CD4-positive, CD25-positive, alpha-beta regulatory T cell (primary cell): ENCODE results near the gene GLG1. TPM values are rescaled to one million over a fixed set of nuclear protein-coding genes. Genes with fewer than 3 reads are reported as not detected.

Experiments
- ATAC-seq, 2 donors: fragments of 150-1000 bp; cut with Tn5 transposase; one replicate each; pipeline ENCODE4 v1.10.0; 2021; ENCODE audit warnings: low read depth in 2 of 2, moderate number of reproducible peaks in 2 of 2, moderate library complexity in 1 of 2
- DNase-seq, 3 donors: peaks; one replicate each; pipeline versions ENCODE4 v3.0.0 to v3.0.0-alpha.2; 2012 to 2022; ENCODE audit warnings: mixed read lengths in 1 of 3
- H3K27ac ChIP-seq: one replicate; pipeline ENCODE4 v1.7.0; 2013; ENCODE audit warnings: mild to moderate bottlenecking, low read length; ENCODE audit not compliant: insufficient read depth, poor library complexity, severe bottlenecking
- H3K27me3 ChIP-seq: one replicate; pipeline ENCODE4 v1.7.0; 2013; ENCODE audit warnings: low read length; ENCODE audit not compliant: control insufficient read depth, insufficient read depth
- H3K36me3 ChIP-seq: one replicate; pipeline ENCODE4 v1.7.0; 2013; ENCODE audit warnings: mild to moderate bottlenecking, low read length, moderate library complexity; ENCODE audit not compliant: control insufficient read depth, insufficient read depth
- H3K4me1 ChIP-seq: 2 replicates; pipeline ENCODE4 v1.7.0; 2013; ENCODE audit warnings: mild to moderate bottlenecking, low read length; ENCODE audit not compliant: insufficient read depth, control insufficient read depth, poor library complexity, severe bottlenecking
- H3K4me3 ChIP-seq: one replicate; pipeline ENCODE4 v1.7.0; 2013; ENCODE audit warnings: low read depth, mild to moderate bottlenecking, low read length, moderate library complexity
- H3K9me3 ChIP-seq, 2 experiments: 1 replicate in 1 of 2; 2 replicates in 1 of 2; pipeline ENCODE4 v1.7.0; 2013; ENCODE audit warnings: low read length in 2 of 2, mild to moderate bottlenecking in 1 of 2, moderate library complexity in 1 of 2; ENCODE audit not compliant: control insufficient read depth in 2 of 2
- H3K27ac Mint-ChIP-seq, 3 donors: one replicate each; pipeline ENCODE4 v1.8.0; 2020 to 2022; ENCODE audit warnings: mild to moderate bottlenecking in 3 of 3, mixed read lengths in 3 of 3, moderate library complexity in 2 of 3
- H3K27me3 Mint-ChIP-seq: one replicate; pipeline ENCODE4 v1.8.0; 2022; ENCODE audit warnings: mild to moderate bottlenecking, mixed read lengths
- H3K36me3 Mint-ChIP-seq: one replicate; pipeline ENCODE4 v1.8.0; 2020; ENCODE audit warnings: mixed read lengths
- H3K4me1 Mint-ChIP-seq, 4 donors: one replicate each; pipeline ENCODE4 v1.8.0; 2020 to 2022; ENCODE audit warnings: mixed read lengths in 4 of 4, mild to moderate bottlenecking in 1 of 4
- H3K4me3 Mint-ChIP-seq, 4 donors: one replicate each; pipeline ENCODE4 v1.8.0; 2020 to 2022; ENCODE audit warnings: mild to moderate bottlenecking in 4 of 4, mixed read lengths in 4 of 4, moderate library complexity in 3 of 4
- H3K9me3 Mint-ChIP-seq, 7 donors: one replicate each; pipeline ENCODE4 v1.8.0; 2020 to 2022; ENCODE audit warnings: mixed read lengths in 7 of 7, mild to moderate bottlenecking in 3 of 7, moderate library complexity in 2 of 7
- polyA plus RNA-seq, 4 donors: library from polyadenylated mRNA; unstranded; fragments of 300-500 nt; fragmentation: Illumina TruSeq; gene quantifications; one replicate each; pipeline ENCODE4 v1.2.3, GENCODE V29; 2021
- total RNA-seq: library from RNA; stranded (reverse); gene quantifications from one replicate; pipeline ENCODE4 v1.2.3, GENCODE V29; 2022

GLG1 gene
- total and polyA plus RNA-seq, 5 donors from 2014 or later = 147 to 202 (median 153) TPM

GRCh38 chr16:74578433-74578832 lies 28.5 kb downstream of the GLG1 start:
- peak overlapping the region; percentile 45 to 81 (median 56) for H3K27ac Mint-ChIP-seq
- Histone ChIP-seq H3K4me3 (peak overlapping the region; percentile 39), H3K4me1 (peaks cover 36% of the 10 kb centered on the region), H3K27me3 (no peaks in the 10 kb centered on the region), H3K36me3 (no peaks in the 10 kb centered on the region), H3K27ac (peak overlapping the region; percentile 55), H3K9me3 (no peaks in the 10 kb centered on the region)
- H3K9me3 Mint-ChIP-seq = no peaks in the 10 kb centered on the region
- H3K4me1 Mint-ChIP-seq = peaks cover 36 to 90% (median 59%) of the 10 kb centered on the region in 4 donors
- no peaks in the 10 kb centered on the region for H3K27me3 Mint-ChIP-seq
- DNase-seq (no peak), ATAC-seq (no peak)
- H3K36me3 Mint-ChIP-seq = peaks cover 18% of the 10 kb centered on the region
- H3K4me3 Mint-ChIP-seq = peak overlapping the region; percentile 39 to 58 (median 52)

GRCh38 chr16:74577882-74578366 lies 29.0 kb downstream of the GLG1 start:
- H3K9me3 Mint-ChIP-seq = no peaks in the 10 kb centered on the region
- H3K9me3 ChIP-seq = no peaks in the 10 kb centered on the region
- no peaks in the 10 kb centered on the region for H3K27me3 Mint-ChIP-seq
- peak overlapping the region; percentile 55 for H3K27ac ChIP-seq
- H3K4me1 ChIP-seq = peaks cover 36% of the 10 kb centered on the region
- ATAC-seq (peak; percentile 80 to 88), DNase-seq (peak in 2 of 3 donors; percentile 16 to 60)
- H3K36me3 Mint-ChIP-seq = peaks cover 17% of the 10 kb centered on the region
- peak overlapping the region; percentile 39 for H3K4me3 ChIP-seq
- peak overlapping the region; percentile 45 to 81 (median 56) for H3K27ac Mint-ChIP-seq
- H3K4me1 Mint-ChIP-seq = peaks cover 35 to 87% (median 57%) of the 10 kb centered on the region in 4 donors
- H3K27me3 ChIP-seq = no peaks in the 10 kb centered on the region
- peak overlapping the region; percentile 34 to 58 (median 53) for H3K4me3 Mint-ChIP-seq
- H3K36me3 ChIP-seq = no peaks in the 10 kb centered on the region

GRCh38 chr16:74575807-74576643 lies 30.9 kb downstream of the GLG1 start:
- no peak for ATAC-seq
- peaks cover 20% of the 10 kb centered on the region for H3K36me3 Mint-ChIP-seq
- H3K4me3 ChIP-seq = no peak overlapping the region
- H3K4me3 Mint-ChIP-seq = peak overlapping the region in 2 of 4 donors; percentile 15
- peak overlapping the region; percentile 14 for H3K27ac ChIP-seq
- H3K36me3 ChIP-seq = no peaks in the 10 kb centered on the region
- H3K9me3 ChIP-seq = no peaks in the 10 kb centered on the region
- H3K27me3 Mint-ChIP-seq = no peaks in the 10 kb centered on the region
- DNase-seq = no peak
- no peaks in the 10 kb centered on the region for H3K9me3 Mint-ChIP-seq
- H3K27ac Mint-ChIP-seq = peak overlapping the region in 2 of 3 donors; percentile 60 to 85
- peaks cover 35% of the 10 kb centered on the region for H3K4me1 ChIP-seq
- H3K4me1 Mint-ChIP-seq = peaks cover 33 to 88% (median 54%) of the 10 kb centered on the region in 4 donors
- no peaks in the 10 kb centered on the region for H3K27me3 ChIP-seq

- H3K4me3 Mint-ChIP-seq = peak overlapping the region in 1 of 4 donors; percentile 15
- DNase-seq = no peak
- no peaks in the 10 kb centered on the region for H3K27me3 Mint-ChIP-seq
- no peak for ATAC-seq
- no peak overlapping the region for H3K4me3 ChIP-seq
- no peaks in the 10 kb centered on the region for H3K36me3 ChIP-seq
- H3K27ac Mint-ChIP-seq = peak overlapping the region in 2 of 3 donors; percentile 60 to 85
- no peaks in the 10 kb centered on the region for H3K27me3 ChIP-seq
- peaks cover 42% of the 10 kb centered on the region for H3K4me1 ChIP-seq
- H3K27ac ChIP-seq = peak overlapping the region; percentile 14
- H3K9me3 Mint-ChIP-seq = no peaks in the 10 kb centered on the region
- H3K4me1 Mint-ChIP-seq = peaks cover 31 to 88% (median 56%) of the 10 kb centered on the region in 4 donors
- peaks cover 20% of the 10 kb centered on the region for H3K36me3 Mint-ChIP-seq
- H3K9me3 ChIP-seq = no peaks in the 10 kb centered on the region
Observed at GRCh38 chr16:74575175-74575806, 31.6 kb downstream of the GLG1 start.

GRCh38 chr16:74574146-74574545 lies 32.8 kb downstream of the GLG1 start:
- peaks cover 52% of the 10 kb centered on the region for H3K4me1 ChIP-seq
- peak overlapping the region; percentile 60 to 71 (median 64) for H3K27ac Mint-ChIP-seq

GRCh38 chr16:74573622-74574021 lies 33.3 kb downstream of the GLG1 start:
- no peaks in the 10 kb centered on the region for H3K9me3 ChIP-seq
- no peak overlapping the region for H3K4me3 ChIP-seq
- Mint-ChIP-seq H3K4me3 (peak overlapping the region in 2 of 4 donors; percentile 35 to 47), H3K36me3 (peaks cover 20% of the 10 kb centered on the region), H3K4me1 (peaks cover 32 to 84% (median 60%) of the 10 kb centered on the region in 4 donors), H3K27me3 (no peaks in the 10 kb centered on the region), H3K27ac (peak overlapping the region in 2 of 3 donors; percentile 60 to 64), H3K9me3 (no peaks in the 10 kb centered on the region)
- H3K4me1 ChIP-seq = peaks cover 52% of the 10 kb centered on the region
- ATAC-seq (no peak), DNase-seq (no peak)
- no peaks in the 10 kb centered on the region for H3K27me3 ChIP-seq
- H3K27ac ChIP-seq = no peak overlapping the region
- no peaks in the 10 kb centered on the region for H3K36me3 ChIP-seq

More at GRCh38 chr16:74574146-74574545, 32.8 kb downstream of the GLG1 start:
- H3K27ac ChIP-seq = no peak overlapping the region
- Mint-ChIP-seq H3K4me3 (peak overlapping the region in 3 of 4 donors; percentile 35 to 53 (median 47)), H3K36me3 (peaks cover 20% of the 10 kb centered on the region), H3K9me3 (no peaks in the 10 kb centered on the region), H3K27me3 (no peaks in the 10 kb centered on the region), H3K4me1 (peaks cover 35 to 84% (median 59%) of the 10 kb centered on the region in 4 donors)
- DNase-seq (no peak), ATAC-seq (no peak)
- H3K27me3 ChIP-seq = no peaks in the 10 kb centered on the region
- no peaks in the 10 kb centered on the region for H3K36me3 ChIP-seq
- no peak overlapping the region for H3K4me3 ChIP-seq
- no peaks in the 10 kb centered on the region for H3K9me3 ChIP-seq

- Histone ChIP-seq H3K27ac (no peak overlapping the region), H3K4me3 (no peak overlapping the region), H3K27me3 (no peaks in the 10 kb centered on the region), H3K36me3 (no peaks in the 10 kb centered on the region), H3K4me1 (peaks cover 58% of the 10 kb centered on the region), H3K9me3 (no peaks in the 10 kb centered on the region)
- Mint-ChIP-seq H3K9me3 (peaks cover 0 to 2% (median 0%) of the 10 kb centered on the region in 7 donors), H3K27me3 (no peaks in the 10 kb centered on the region), H3K27ac (peak overlapping the region; percentile 7 to 74 (median 42)), H3K4me3 (peak overlapping the region; percentile 22 to 80 (median 32)), H3K36me3 (peaks cover 18% of the 10 kb centered on the region), H3K4me1 (peaks cover 40 to 83% (median 66%) of the 10 kb centered on the region in 4 donors)
- ATAC-seq (no peak), DNase-seq (no peak)
Observed at GRCh38 chr16:74570412-74571301, 36.3 kb downstream of the GLG1 start.
